HepG2 (cell line): ENCODE results near the gene PIK3CA. TPM values are rescaled to one million over a fixed set of nuclear protein-coding genes. Genes with fewer than 3 reads are reported as not detected.

Source experiments
- HMG20B ChIP-seq: conservative IDR thresholded peaks from 2 replicates; pipeline ENCODE4 v1.6.1; 2016; ENCODE audit warnings: missing genetic modification reagents, missing compliant biosample characterization
- NR1H2 ChIP-seq: sonication (generic); formaldehyde crosslinking; IDR thresholded peaks from 2 replicates; pipeline ENCODE4 v1.8.1; 2022; ENCODE audit warnings: low read depth, missing genetic modification reagents, borderline replicate concordance
- RBM39 ChIP-seq: fragments of 200-400 bp; formaldehyde crosslinking; IDR thresholded peaks from one replicate; pipeline ENCODE4 v1.6.1; 2018; ENCODE audit warnings: antibody characterized with exemption, mild to moderate bottlenecking, low read depth, low read length; ENCODE audit not compliant: poor library complexity, severe bottlenecking
- SAP130 ChIP-seq: IDR thresholded peaks from 2 replicates; pipeline ENCODE4 v1.6.1; 2016; ENCODE audit warnings: low read depth
- SETDB1 ChIP-seq: sonication (generic); formaldehyde crosslinking; IDR thresholded peaks from 2 replicates; pipeline ENCODE4 v1.5.1; 2020; ENCODE audit warnings: missing genetic modification reagents, mild to moderate bottlenecking, borderline replicate concordance
- SP5 ChIP-seq: IDR thresholded peaks from 2 replicates; pipeline ENCODE4 v1.6.1; 2016; ENCODE audit warnings: low read depth, borderline replicate concordance
- ZBTB38 ChIP-seq: sonication (generic); formaldehyde crosslinking; IDR thresholded peaks from 2 replicates; pipeline ENCODE4 v1.5.1; 2020; ENCODE audit warnings: mild to moderate bottlenecking, missing genetic modification reagents
- ZNF121 ChIP-seq: sonication (generic); formaldehyde crosslinking; IDR thresholded peaks from 2 replicates; pipeline ENCODE4 v1.5.0; 2020; ENCODE audit warnings: mild to moderate bottlenecking, missing genetic modification reagents
- ZNF207 ChIP-seq: fragments of 450-650 bp; IDR thresholded peaks from 2 replicates; pipeline ENCODE4 v1.6.1; 2016; ENCODE audit warnings: antibody characterized with exemption, borderline replicate concordance
- ZNF224 ChIP-seq: sonication (generic); formaldehyde crosslinking; IDR thresholded peaks from 2 replicates; pipeline ENCODE4 v1.5.0; 2020; ENCODE audit warnings: mild to moderate bottlenecking, missing genetic modification reagents
- ZNF607 ChIP-seq: sonication (generic); formaldehyde crosslinking; IDR thresholded peaks from 2 replicates; pipeline ENCODE4 v1.5.1; 2020; ENCODE audit warnings: missing genetic modification reagents, mild to moderate bottlenecking, borderline replicate concordance
- ZNF746 ChIP-seq: sonication (generic); formaldehyde crosslinking; IDR thresholded peaks from 2 replicates; pipeline ENCODE4 v1.8.0; 2022; ENCODE audit warnings: mild to moderate bottlenecking, missing genetic modification reagents
- polyA plus RNA-seq, 8 experiments: library from polyadenylated mRNA; depleted of rRNA in 3 of 8; stranded (reverse) in 7 of 8; unstranded in 1 of 8; fragments of >200 nt; fragmentation: Illumina TruSeq in 4 of 8; extraction: Trizol in 4 of 8; gene quantifications; 2 replicates each; pipeline versions ENCODE4 v1.2.1 to v1.2.3, GENCODE V29; 2011 to 2016; ENCODE audit warnings: low read depth in 4 of 8, missing spikeins in 1 of 8, mixed read lengths in 1 of 8; ENCODE audit not compliant: insufficient read depth in 1 of 8
- total RNA-seq, 5 experiments: library from RNA; depleted of rRNA; stranded (reverse); fragments of >200 nt; fragmentation: Illumina TruSeq; extraction: Trizol; gene quantifications; 2 replicates each; pipeline ENCODE4 v1.2.3, GENCODE V29; 2016; ENCODE audit warnings: low read depth in 1 of 5
- TF ChIP-seq, protein P1 (sequence below): sonication (generic); formaldehyde crosslinking; IDR thresholded peaks from 2 replicates; pipeline ENCODE4 v1.5.0; 2020; ENCODE audit warnings: mild to moderate bottlenecking, low read depth, missing genetic modification reagents, borderline replicate concordance
- TF ChIP-seq, protein P2 (sequence below): sonication (generic); formaldehyde crosslinking; IDR thresholded peaks from 2 replicates; pipeline ENCODE4 v1.5.0; 2020; ENCODE audit warnings: mild to moderate bottlenecking, missing genetic modification reagents, borderline replicate concordance
- TF ChIP-seq, protein P3 (sequence below): sonication (generic); formaldehyde crosslinking; IDR thresholded peaks from 2 replicates; pipeline ENCODE4 v1.5.0; 2020; ENCODE audit warnings: missing genetic modification reagents
- TF ChIP-seq, protein P4 (sequence below): sonication (generic); formaldehyde crosslinking; conservative IDR thresholded peaks from 2 replicates; pipeline ENCODE4 v1.4.0; 2020; ENCODE audit warnings: missing genetic modification reagents
- TF ChIP-seq, protein P5 (sequence below): sonication (generic); formaldehyde crosslinking; IDR thresholded peaks from 2 replicates; pipeline ENCODE4 v1.8.1; 2023; ENCODE audit warnings: mild to moderate bottlenecking, missing genetic modification reagents, borderline replicate concordance

PIK3CA gene
- total and polyA plus RNA-seq, 2 of the 13 experiments (the other 11 are each of a cell fraction or from before 2014, with no cell fraction given): 5.7 to 11.4 TPM

DNA sequence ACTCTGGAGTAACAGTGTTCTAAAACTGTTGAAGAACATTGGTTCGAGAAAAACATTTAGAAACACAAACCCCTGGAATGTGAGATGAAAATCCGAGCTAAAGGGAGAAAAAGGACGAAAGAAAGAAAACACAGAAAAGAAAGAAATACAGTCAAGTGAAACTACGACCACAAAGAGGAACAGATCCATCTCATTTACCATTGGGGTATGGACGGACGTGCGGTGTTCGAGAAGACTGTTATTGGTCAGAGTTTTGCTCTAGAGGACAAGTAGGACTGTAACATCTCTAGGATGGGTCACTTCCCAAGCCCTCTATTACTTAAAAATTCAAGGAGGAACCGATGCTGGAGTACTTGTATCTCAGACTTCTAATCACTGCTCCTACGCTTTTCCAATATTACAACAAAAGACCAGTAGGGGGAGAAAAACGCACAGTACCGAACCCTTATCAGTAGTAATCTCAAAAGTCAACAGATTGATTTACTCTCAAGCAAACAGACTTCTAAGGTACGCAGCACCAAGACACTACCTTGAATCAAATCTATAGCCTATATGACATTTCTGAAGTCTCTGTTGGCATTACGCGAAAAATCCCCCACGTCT lies 1.1 kb upstream of the PIK3CA start (continued):
- no peak for TF ChIP-seq ZNF224 (CRISPR knock-in tag)
- no peak for TF ChIP-seq NR1H2 (CRISPR knock-in tag)
- no peak for TF ChIP-seq ZNF207
- no peak for TF ChIP-seq ZNF746 (CRISPR knock-in tag)
- TF ChIP-seq, protein P1, sequence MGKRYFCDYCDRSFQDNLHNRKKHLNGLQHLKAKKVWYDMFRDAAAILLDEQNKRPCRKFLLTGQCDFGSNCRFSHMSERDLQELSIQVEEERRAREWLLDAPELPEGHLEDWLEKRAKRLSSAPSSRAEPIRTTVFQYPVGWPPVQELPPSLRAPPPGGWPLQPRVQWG (CRISPR knock-in tag): no peak
- TF ChIP-seq HMG20B (CRISPR knock-in tag): no peak
- no peak for TF ChIP-seq SP5
- no peak for TF ChIP-seq SAP130 (CRISPR knock-in tag)
- no peak for TF ChIP-seq SETDB1
- TF ChIP-seq RBM39: no peak
- no peak for TF ChIP-seq ZBTB38
- TF ChIP-seq, protein P2, sequence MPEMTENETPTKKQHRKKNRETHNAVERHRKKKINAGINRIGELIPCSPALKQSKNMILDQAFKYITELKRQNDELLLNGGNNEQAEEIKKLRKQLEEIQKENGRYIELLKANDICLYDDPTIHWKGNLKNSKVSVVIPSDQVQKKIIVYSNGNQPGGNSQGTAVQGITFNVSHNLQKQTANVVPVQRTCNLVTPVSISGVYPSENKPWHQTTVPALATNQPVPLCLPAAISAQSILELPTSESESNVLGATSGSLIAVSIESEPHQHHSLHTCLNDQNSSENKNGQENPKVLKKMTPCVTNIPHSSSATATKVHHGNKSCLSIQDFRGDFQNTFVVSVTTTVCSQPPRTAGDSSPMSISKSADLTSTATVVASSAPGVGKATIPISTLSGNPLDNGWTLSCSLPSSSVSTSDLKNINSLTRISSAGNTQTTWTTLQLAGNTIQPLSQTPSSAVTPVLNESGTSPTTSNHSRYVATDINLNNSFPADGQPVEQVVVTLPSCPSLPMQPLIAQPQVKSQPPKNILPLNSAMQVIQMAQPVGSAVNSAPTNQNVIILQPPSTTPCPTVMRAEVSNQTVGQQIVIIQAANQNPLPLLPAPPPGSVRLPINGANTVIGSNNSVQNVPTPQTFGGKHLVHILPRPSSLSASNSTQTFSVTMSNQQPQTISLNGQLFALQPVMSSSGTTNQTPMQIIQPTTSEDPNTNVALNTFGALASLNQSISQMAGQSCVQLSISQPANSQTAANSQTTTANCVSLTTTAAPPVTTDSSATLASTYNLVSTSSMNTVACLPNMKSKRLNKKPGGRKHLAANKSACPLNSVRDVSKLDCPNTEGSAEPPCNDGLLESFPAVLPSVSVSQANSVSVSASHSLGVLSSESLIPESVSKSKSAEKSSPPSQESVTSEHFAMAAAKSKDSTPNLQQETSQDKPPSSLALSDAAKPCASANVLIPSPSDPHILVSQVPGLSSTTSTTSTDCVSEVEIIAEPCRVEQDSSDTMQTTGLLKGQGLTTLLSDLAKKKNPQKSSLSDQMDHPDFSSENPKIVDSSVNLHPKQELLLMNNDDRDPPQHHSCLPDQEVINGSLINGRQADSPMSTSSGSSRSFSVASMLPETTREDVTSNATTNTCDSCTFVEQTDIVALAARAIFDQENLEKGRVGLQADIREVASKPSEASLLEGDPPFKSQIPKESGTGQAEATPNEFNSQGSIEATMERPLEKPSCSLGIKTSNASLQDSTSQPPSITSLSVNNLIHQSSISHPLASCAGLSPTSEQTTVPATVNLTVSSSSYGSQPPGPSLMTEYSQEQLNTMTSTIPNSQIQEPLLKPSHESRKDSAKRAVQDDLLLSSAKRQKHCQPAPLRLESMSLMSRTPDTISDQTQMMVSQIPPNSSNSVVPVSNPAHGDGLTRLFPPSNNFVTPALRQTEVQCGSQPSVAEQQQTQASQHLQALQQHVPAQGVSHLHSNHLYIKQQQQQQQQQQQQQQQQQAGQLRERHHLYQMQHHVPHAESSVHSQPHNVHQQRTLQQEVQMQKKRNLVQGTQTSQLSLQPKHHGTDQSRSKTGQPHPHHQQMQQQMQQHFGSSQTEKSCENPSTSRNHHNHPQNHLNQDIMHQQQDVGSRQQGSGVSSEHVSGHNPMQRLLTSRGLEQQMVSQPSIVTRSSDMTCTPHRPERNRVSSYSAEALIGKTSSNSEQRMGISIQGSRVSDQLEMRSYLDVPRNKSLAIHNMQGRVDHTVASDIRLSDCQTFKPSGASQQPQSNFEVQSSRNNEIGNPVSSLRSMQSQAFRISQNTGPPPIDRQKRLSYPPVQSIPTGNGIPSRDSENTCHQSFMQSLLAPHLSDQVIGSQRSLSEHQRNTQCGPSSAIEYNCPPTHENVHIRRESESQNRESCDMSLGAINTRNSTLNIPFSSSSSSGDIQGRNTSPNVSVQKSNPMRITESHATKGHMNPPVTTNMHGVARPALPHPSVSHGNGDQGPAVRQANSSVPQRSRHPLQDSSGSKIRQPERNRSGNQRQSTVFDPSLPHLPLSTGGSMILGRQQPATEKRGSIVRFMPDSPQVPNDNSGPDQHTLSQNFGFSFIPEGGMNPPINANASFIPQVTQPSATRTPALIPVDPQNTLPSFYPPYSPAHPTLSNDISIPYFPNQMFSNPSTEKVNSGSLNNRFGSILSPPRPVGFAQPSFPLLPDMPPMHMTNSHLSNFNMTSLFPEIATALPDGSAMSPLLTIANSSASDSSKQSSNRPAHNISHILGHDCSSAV (CRISPR knock-in tag): no peak
- TF ChIP-seq, protein P3, sequence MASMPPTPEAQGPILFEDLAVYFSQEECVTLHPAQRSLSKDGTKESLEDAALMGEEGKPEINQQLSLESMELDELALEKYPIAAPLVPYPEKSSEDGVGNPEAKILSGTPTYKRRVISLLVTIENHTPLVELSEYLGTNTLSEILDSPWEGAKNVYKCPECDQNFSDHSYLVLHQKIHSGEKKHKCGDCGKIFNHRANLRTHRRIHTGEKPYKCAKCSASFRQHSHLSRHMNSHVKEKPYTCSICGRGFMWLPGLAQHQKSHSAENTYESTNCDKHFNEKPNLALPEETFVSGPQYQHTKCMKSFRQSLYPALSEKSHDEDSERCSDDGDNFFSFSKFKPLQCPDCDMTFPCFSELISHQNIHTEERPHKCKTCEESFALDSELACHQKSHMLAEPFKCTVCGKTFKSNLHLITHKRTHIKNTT (CRISPR knock-in tag): no peak
- no peak for TF ChIP-seq ZNF607 (CRISPR knock-in tag)
- TF ChIP-seq ZNF121 (CRISPR knock-in tag): no peak
- TF ChIP-seq, protein P4, sequence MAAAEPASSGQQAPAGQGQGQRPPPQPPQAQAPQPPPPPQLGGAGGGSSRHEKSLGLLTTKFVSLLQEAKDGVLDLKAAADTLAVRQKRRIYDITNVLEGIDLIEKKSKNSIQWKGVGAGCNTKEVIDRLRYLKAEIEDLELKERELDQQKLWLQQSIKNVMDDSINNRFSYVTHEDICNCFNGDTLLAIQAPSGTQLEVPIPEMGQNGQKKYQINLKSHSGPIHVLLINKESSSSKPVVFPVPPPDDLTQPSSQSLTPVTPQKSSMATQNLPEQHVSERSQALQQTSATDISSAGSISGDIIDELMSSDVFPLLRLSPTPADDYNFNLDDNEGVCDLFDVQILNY: no peak
- TF ChIP-seq, protein P5, sequence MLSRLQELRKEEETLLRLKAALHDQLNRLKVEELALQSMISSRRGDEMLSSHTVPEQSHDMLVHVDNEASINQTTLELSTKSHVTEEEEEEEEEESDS (CRISPR knock-in tag): no peak
